ENCODE data around the gene INHBB. TPM values are rescaled to one million over a fixed set of nuclear protein-coding genes. Genes with fewer than 3 reads are reported as not detected.

The INHBB gene
- total RNA-seq, 1 experiment from 2014 or later, result 0.27 TPM

DNA sequence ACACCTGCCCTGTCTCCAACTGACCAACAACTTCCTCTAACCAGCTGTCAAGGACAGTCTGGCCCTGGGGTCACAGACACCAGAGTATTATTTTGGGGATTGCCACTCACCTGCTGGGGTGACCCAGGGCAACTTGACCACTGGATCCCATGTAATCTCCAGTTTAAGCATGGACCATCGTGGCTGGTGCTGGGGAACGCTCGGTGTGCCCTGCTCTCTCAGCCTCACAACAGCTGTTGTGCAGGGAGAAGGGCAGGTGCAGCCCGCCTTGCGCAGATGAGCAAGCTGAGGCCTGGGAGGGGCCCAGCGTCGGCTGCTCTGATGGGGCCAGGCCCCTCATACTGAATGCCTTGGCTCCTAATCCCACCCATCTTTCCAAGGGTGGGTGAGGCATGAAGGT lies 21.0 kb upstream of the INHBB start (continued):
- TF ChIP-seq, protein P1, sequence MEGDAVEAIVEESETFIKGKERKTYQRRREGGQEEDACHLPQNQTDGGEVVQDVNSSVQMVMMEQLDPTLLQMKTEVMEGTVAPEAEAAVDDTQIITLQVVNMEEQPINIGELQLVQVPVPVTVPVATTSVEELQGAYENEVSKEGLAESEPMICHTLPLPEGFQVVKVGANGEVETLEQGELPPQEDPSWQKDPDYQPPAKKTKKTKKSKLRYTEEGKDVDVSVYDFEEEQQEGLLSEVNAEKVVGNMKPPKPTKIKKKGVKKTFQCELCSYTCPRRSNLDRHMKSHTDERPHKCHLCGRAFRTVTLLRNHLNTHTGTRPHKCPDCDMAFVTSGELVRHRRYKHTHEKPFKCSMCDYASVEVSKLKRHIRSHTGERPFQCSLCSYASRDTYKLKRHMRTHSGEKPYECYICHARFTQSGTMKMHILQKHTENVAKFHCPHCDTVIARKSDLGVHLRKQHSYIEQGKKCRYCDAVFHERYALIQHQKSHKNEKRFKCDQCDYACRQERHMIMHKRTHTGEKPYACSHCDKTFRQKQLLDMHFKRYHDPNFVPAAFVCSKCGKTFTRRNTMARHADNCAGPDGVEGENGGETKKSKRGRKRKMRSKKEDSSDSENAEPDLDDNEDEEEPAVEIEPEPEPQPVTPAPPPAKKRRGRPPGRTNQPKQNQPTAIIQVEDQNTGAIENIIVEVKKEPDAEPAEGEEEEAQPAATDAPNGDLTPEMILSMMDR (IDR thresholded peaks at IDR 0.05 in 2 of 3, conservative IDR thresholded peaks at IDR 0.05 in 1 of 3; ENCODE audit: borderline replicate concordance in 1 of 3, insufficient read depth in 1 of 3, low read depth in 2 of 3, low read length in 2 of 3), result no peak
- TF ChIP-seq YY1 (IDR thresholded peaks at IDR 0.05; ENCODE audit: extremely low read depth, insufficient replicate concordance, low read depth, low read length) (no peak), RAD21 (IDR thresholded peaks at IDR 0.05; ENCODE audit: low read depth) (no peak), CBX3 (IDR thresholded peaks at IDR 0.05; ENCODE audit: low read depth) (no peak), POLR2A (IDR thresholded peaks at IDR 0.05; ENCODE audit: borderline replicate concordance, extremely low read depth, insufficient read depth, insufficient read length) (no peak), SIN3A (IDR thresholded peaks at IDR 0.05; ENCODE audit: low read depth) (no peak)
- TF ChIP-seq, protein P2, sequence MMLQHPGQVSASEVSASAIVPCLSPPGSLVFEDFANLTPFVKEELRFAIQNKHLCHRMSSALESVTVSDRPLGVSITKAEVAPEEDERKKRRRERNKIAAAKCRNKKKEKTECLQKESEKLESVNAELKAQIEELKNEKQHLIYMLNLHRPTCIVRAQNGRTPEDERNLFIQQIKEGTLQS (IDR thresholded peaks at IDR 0.05), result no peak

DNA sequence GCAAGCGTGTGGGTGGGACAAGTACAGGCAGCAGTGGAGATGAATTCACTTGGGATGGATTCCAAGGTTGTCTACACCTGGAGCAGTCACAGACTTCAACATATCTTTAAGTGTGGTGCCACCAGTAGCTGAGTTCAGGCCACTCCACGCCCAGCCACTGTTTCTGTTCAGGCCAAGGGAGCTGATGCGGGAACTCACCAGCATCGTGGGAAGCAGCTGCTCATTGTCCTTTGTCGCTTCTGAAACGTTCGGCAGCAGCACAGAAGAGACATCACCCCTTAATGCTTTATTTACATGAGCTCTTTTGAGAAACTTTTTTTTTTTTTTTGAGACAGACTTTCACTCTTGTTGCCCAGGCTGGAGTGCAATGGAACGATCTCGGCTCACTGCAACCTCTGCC lies 19.9 kb upstream of the INHBB start:
- H3K4me2 ChIP-seq (ENCODE audit: low read length), result no peak overlapping the region
- POLR2A ChIA-PET, result no interaction called here
- 0 out of 2 replicates have a peak, but pooled peaks cover 3% of the 10 kb centered on the region for H3K27me3 ChIP-seq (ENCODE audit: insufficient read depth, low read length)
- intact Hi-C loops (cut with micrococcal nuclease), result no loop called here
- ATAC-seq, result no peak
- RAD21 ChIA-PET (ENCODE audit: low non-redundant PET in 1 of 2, low total read pairs in 2 of 2, uncharacterized antibody in 2 of 2, unreplicated experiment in 2 of 2), result no interaction called here
- no peaks in the 10 kb centered on the region for H3K79me2 ChIP-seq (ENCODE audit: insufficient read depth, low read length)
- no peak overlapping the region for H3K9ac ChIP-seq (ENCODE audit: low read length)
- no TSS peak for BruUV-seq (replicated peaks)
- H3K27ac ChIP-seq (ENCODE audit: low read depth, low read length), result no peak overlapping the region
- no peak overlapping the region for H3K4me3 ChIP-seq (replicated peaks in 1 of 2; ENCODE audit: low read depth in 1 of 2, low read length in 2 of 2)
- CTCF ChIA-PET, result no interaction called here
- no peaks in the 10 kb centered on the region for H4K20me1 ChIP-seq (ENCODE audit: insufficient read depth)
- no peaks in the 10 kb centered on the region for H3K9me3 ChIP-seq (ENCODE audit: control insufficient read depth in 1 of 2, insufficient read depth in 1 of 2, low read depth in 1 of 2, low read length in 2 of 2)
- DNase-seq (ENCODE audit: low read depth, low spot score), result no peak
- no peak overlapping the region for H2AFZ ChIP-seq (ENCODE audit: low read depth, low read length, poor library complexity, severe bottlenecking)
- H3K9me2 ChIP-seq (ENCODE audit: insufficient read depth), result no peaks in the 10 kb centered on the region
- no peaks in the 10 kb centered on the region for H3K4me1 ChIP-seq (ENCODE audit: control insufficient read depth in 1 of 2, insufficient read depth in 2 of 2, low read length in 2 of 2)
- H3K36me3 ChIP-seq (ENCODE audit: control insufficient read depth in 1 of 2, insufficient read depth in 2 of 2, low read length in 2 of 2), result no peaks in the 10 kb centered on the region
- TF ChIP-seq JUND (IDR thresholded peaks at IDR 0.05), result no peak
- no peak for TF ChIP-seq CEBPB (IDR thresholded peaks at IDR 0.05; ENCODE audit: low read depth)
- TF ChIP-seq, protein P3, sequence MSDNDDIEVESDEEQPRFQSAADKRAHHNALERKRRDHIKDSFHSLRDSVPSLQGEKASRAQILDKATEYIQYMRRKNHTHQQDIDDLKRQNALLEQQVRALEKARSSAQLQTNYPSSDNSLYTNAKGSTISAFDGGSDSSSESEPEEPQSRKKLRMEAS (IDR thresholded peaks at IDR 0.05), result no peak
- no peak for TF ChIP-seq SIN3A (IDR thresholded peaks at IDR 0.05; ENCODE audit: low read depth)
- TF ChIP-seq POLR2AphosphoS5 (IDR thresholded peaks at IDR 0.05; ENCODE audit: low read depth, low read length), result no peak
- no peak for TF ChIP-seq ZNF274 (IDR thresholded peaks at IDR 0.05; ENCODE audit: low read depth, low read length)
- TF ChIP-seq EGR1 (IDR thresholded peaks at IDR 0.05; ENCODE audit: low read depth), result no peak
- TF ChIP-seq, protein P1 (IDR thresholded peaks at IDR 0.05 in 2 of 3, conservative IDR thresholded peaks at IDR 0.05 in 1 of 3; ENCODE audit: borderline replicate concordance in 1 of 3, insufficient read depth in 1 of 3, low read depth in 2 of 3, low read length in 2 of 3), result no peak
- no peak for TF ChIP-seq SRF (IDR thresholded peaks at IDR 0.05; ENCODE audit: low read depth)
- TF ChIP-seq, protein P4, sequence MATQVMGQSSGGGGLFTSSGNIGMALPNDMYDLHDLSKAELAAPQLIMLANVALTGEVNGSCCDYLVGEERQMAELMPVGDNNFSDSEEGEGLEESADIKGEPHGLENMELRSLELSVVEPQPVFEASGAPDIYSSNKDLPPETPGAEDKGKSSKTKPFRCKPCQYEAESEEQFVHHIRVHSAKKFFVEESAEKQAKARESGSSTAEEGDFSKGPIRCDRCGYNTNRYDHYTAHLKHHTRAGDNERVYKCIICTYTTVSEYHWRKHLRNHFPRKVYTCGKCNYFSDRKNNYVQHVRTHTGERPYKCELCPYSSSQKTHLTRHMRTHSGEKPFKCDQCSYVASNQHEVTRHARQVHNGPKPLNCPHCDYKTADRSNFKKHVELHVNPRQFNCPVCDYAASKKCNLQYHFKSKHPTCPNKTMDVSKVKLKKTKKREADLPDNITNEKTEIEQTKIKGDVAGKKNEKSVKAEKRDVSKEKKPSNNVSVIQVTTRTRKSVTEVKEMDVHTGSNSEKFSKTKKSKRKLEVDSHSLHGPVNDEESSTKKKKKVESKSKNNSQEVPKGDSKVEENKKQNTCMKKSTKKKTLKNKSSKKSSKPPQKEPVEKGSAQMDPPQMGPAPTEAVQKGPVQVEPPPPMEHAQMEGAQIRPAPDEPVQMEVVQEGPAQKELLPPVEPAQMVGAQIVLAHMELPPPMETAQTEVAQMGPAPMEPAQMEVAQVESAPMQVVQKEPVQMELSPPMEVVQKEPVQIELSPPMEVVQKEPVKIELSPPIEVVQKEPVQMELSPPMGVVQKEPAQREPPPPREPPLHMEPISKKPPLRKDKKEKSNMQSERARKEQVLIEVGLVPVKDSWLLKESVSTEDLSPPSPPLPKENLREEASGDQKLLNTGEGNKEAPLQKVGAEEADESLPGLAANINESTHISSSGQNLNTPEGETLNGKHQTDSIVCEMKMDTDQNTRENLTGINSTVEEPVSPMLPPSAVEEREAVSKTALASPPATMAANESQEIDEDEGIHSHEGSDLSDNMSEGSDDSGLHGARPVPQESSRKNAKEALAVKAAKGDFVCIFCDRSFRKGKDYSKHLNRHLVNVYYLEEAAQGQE (IDR thresholded peaks at IDR 0.05; ENCODE audit: low read depth), result no peak
- TF ChIP-seq RAD21 (IDR thresholded peaks at IDR 0.05; ENCODE audit: low read depth), result no peak
- TF ChIP-seq EZH2phosphoT487 (IDR thresholded peaks at IDR 0.05; ENCODE audit: borderline replicate concordance), result no peak

Data from HCT116 (cell line).